Activated naive CD8-positive, alpha-beta T cell treated with anti-CD3 and anti-CD28 coated beads for 36 hours (primary cell): ENCODE results near the gene PPP1R1C. TPM values are rescaled to one million over a fixed set of nuclear protein-coding genes. Genes with fewer than 3 reads are reported as not detected.

ENCODE experiments used
- DNase-seq: peaks from one replicate; pipeline ENCODE4 v3.0.0; 2021
- H3K27ac Mint-ChIP-seq: one replicate; pipeline ENCODE4 v1.8.0; 2022; ENCODE audit warnings: mild to moderate bottlenecking, moderate library complexity, mixed read lengths
- H3K27me3 Mint-ChIP-seq: one replicate; pipeline ENCODE4 v1.8.0; 2022; ENCODE audit warnings: mild to moderate bottlenecking, mixed read lengths
- H3K36me3 Mint-ChIP-seq: one replicate; pipeline ENCODE4 v1.8.0; 2021; ENCODE audit warnings: mild to moderate bottlenecking, mixed read lengths
- H3K4me1 Mint-ChIP-seq: one replicate; pipeline ENCODE4 v1.8.0; 2021; ENCODE audit warnings: mixed read lengths
- H3K4me3 Mint-ChIP-seq: one replicate; pipeline ENCODE4 v1.8.0; 2022; ENCODE audit warnings: mild to moderate bottlenecking, moderate library complexity, mixed read lengths
- H3K9me3 Mint-ChIP-seq: one replicate; pipeline ENCODE4 v1.8.0; 2022; ENCODE audit warnings: mixed read lengths
- total RNA-seq, 2 experiments: library from RNA; stranded (reverse); gene quantifications; one replicate each; pipeline ENCODE4 v1.2.3, GENCODE V29; 2021

Gene PPP1R1C
- total RNA-seq, 2 experiments from 2014 or later, result not detected

- Mint-ChIP-seq H3K27ac (no peak overlapping the region), H3K9me3 (no peaks in the 10 kb centered on the region), H3K4me1 (no peaks in the 10 kb centered on the region), H3K36me3 (no peaks in the 10 kb centered on the region), H3K4me3 (no peak overlapping the region), H3K27me3 (peaks cover 18% of the 10 kb centered on the region)
- DNase-seq, result no peak
Observed at GRCh38 chr2:182057002-182057401, 71.3 kb downstream of the PPP1R1C start.

GRCh38 chr2:182058056-182058455, 72.4 kb downstream of the PPP1R1C start:
- H3K4me3 Mint-ChIP-seq, result no peak overlapping the region
- H3K27me3 Mint-ChIP-seq, result peaks cover 18% of the 10 kb centered on the region
- H3K27ac Mint-ChIP-seq, result no peak overlapping the region
- no peaks in the 10 kb centered on the region for H3K4me1 Mint-ChIP-seq
- H3K9me3 Mint-ChIP-seq, result no peaks in the 10 kb centered on the region
- DNase-seq, result no peak
- no peaks in the 10 kb centered on the region for H3K36me3 Mint-ChIP-seq

GRCh38 chr2:182061739-182062138, 76.1 kb downstream of the PPP1R1C start:
- Mint-ChIP-seq H3K4me3 (no peak overlapping the region), H3K27ac (no peak overlapping the region), H3K36me3 (no peaks in the 10 kb centered on the region), H3K4me1 (no peaks in the 10 kb centered on the region), H3K27me3 (peaks cover 8% of the 10 kb centered on the region), H3K9me3 (no peaks in the 10 kb centered on the region)
- no peak for DNase-seq

- no peaks in the 10 kb centered on the region for H3K9me3 Mint-ChIP-seq
Observed at GRCh38 chr2:182062329-182062972, 76.8 kb downstream of the PPP1R1C start.

GRCh38 chr2:182064019-182064778, 78.5 kb downstream of the PPP1R1C start:
- Mint-ChIP-seq H3K27me3 (peaks cover 3% of the 10 kb centered on the region), H3K4me3 (no peak overlapping the region)

More at GRCh38 chr2:182062329-182062972, 76.8 kb downstream of the PPP1R1C start:
- Mint-ChIP-seq H3K27ac (no peak overlapping the region), H3K4me1 (no peaks in the 10 kb centered on the region), H3K4me3 (no peak overlapping the region), H3K27me3 (peaks cover 8% of the 10 kb centered on the region), H3K36me3 (no peaks in the 10 kb centered on the region)
- no peak for DNase-seq

GRCh38 chr2:182066400-182067087, 80.9 kb downstream of the PPP1R1C start:
- no peak for DNase-seq
- H3K27ac Mint-ChIP-seq, result no peak overlapping the region
- H3K36me3 Mint-ChIP-seq, result no peaks in the 10 kb centered on the region
- no peak overlapping the region for H3K4me3 Mint-ChIP-seq
- no peaks in the 10 kb centered on the region for H3K9me3 Mint-ChIP-seq
- no peaks in the 10 kb centered on the region for H3K4me1 Mint-ChIP-seq
- H3K27me3 Mint-ChIP-seq, result no peaks in the 10 kb centered on the region

More at GRCh38 chr2:182064019-182064778, 78.5 kb downstream of the PPP1R1C start:
- Mint-ChIP-seq H3K36me3 (no peaks in the 10 kb centered on the region), H3K27ac (no peak overlapping the region), H3K9me3 (no peaks in the 10 kb centered on the region), H3K4me1 (no peaks in the 10 kb centered on the region)
- DNase-seq, result no peak

GRCh38 chr2:182067393-182067792, 81.7 kb downstream of the PPP1R1C start:
- no peak for DNase-seq
- Mint-ChIP-seq H3K4me3 (no peak overlapping the region), H3K4me1 (no peaks in the 10 kb centered on the region), H3K27ac (no peak overlapping the region), H3K9me3 (no peaks in the 10 kb centered on the region), H3K36me3 (no peaks in the 10 kb centered on the region), H3K27me3 (no peaks in the 10 kb centered on the region)

- Mint-ChIP-seq H3K9me3 (no peaks in the 10 kb centered on the region), H3K36me3 (no peaks in the 10 kb centered on the region)
Observed at GRCh38 chr2:182068811-182069210, 83.2 kb downstream of the PPP1R1C start.

GRCh38 chr2:182069416-182069815, 83.8 kb downstream of the PPP1R1C start:
- H3K27ac Mint-ChIP-seq, result no peak overlapping the region
- no peak for DNase-seq
- H3K4me3 Mint-ChIP-seq, result no peak overlapping the region
- H3K27me3 Mint-ChIP-seq, result peaks cover 1% of the 10 kb centered on the region
- H3K36me3 Mint-ChIP-seq, result no peaks in the 10 kb centered on the region
- no peaks in the 10 kb centered on the region for H3K4me1 Mint-ChIP-seq
- no peaks in the 10 kb centered on the region for H3K9me3 Mint-ChIP-seq

More at GRCh38 chr2:182068811-182069210, 83.2 kb downstream of the PPP1R1C start:
- Mint-ChIP-seq H3K4me3 (no peak overlapping the region), H3K27ac (no peak overlapping the region), H3K27me3 (no peaks in the 10 kb centered on the region), H3K4me1 (no peaks in the 10 kb centered on the region)
- no peak for DNase-seq

- Mint-ChIP-seq H3K36me3 (no peaks in the 10 kb centered on the region), H3K9me3 (no peaks in the 10 kb centered on the region), H3K27me3 (peaks cover 4% of the 10 kb centered on the region), H3K4me1 (no peaks in the 10 kb centered on the region), H3K4me3 (no peak overlapping the region), H3K27ac (no peak overlapping the region)
- DNase-seq, result no peak
Observed at GRCh38 chr2:182069908-182070307, 84.3 kb downstream of the PPP1R1C start.

GRCh38 chr2:182070736-182071135, 85.1 kb downstream of the PPP1R1C start:
- no peak for DNase-seq
- Mint-ChIP-seq H3K36me3 (no peaks in the 10 kb centered on the region), H3K27ac (no peak overlapping the region), H3K27me3 (peaks cover 4% of the 10 kb centered on the region), H3K4me3 (no peak overlapping the region), H3K9me3 (no peaks in the 10 kb centered on the region), H3K4me1 (no peaks in the 10 kb centered on the region)

GRCh38 chr2:182072861-182073260, 87.2 kb downstream of the PPP1R1C start:
- DNase-seq, result no peak
- Mint-ChIP-seq H3K4me1 (no peaks in the 10 kb centered on the region), H3K9me3 (no peaks in the 10 kb centered on the region), H3K36me3 (no peaks in the 10 kb centered on the region), H3K27ac (no peak overlapping the region), H3K27me3 (peaks cover 4% of the 10 kb centered on the region), H3K4me3 (no peak overlapping the region)

GRCh38 chr2:182073613-182074012, 88.0 kb downstream of the PPP1R1C start:
- Mint-ChIP-seq H3K9me3 (no peaks in the 10 kb centered on the region), H3K27me3 (peaks cover 4% of the 10 kb centered on the region)
- no peak for DNase-seq

GRCh38 chr2:182077023-182077422, 91.4 kb downstream of the PPP1R1C start:
- Mint-ChIP-seq H3K4me3 (no peak overlapping the region), H3K27ac (no peak overlapping the region), H3K27me3 (peaks cover 4% of the 10 kb centered on the region), H3K36me3 (no peaks in the 10 kb centered on the region), H3K4me1 (no peaks in the 10 kb centered on the region), H3K9me3 (no peaks in the 10 kb centered on the region)
- DNase-seq, result no peak

More at GRCh38 chr2:182073613-182074012, 88.0 kb downstream of the PPP1R1C start:
- Mint-ChIP-seq H3K4me3 (no peak overlapping the region), H3K27ac (no peak overlapping the region), H3K4me1 (no peaks in the 10 kb centered on the region), H3K36me3 (no peaks in the 10 kb centered on the region)

- no peak for DNase-seq
- H3K27me3 Mint-ChIP-seq, result peaks cover 4% of the 10 kb centered on the region
- no peaks in the 10 kb centered on the region for H3K36me3 Mint-ChIP-seq
- no peaks in the 10 kb centered on the region for H3K4me1 Mint-ChIP-seq
- H3K27ac Mint-ChIP-seq, result no peak overlapping the region
- H3K4me3 Mint-ChIP-seq, result no peak overlapping the region
- no peaks in the 10 kb centered on the region for H3K9me3 Mint-ChIP-seq
Observed at GRCh38 chr2:182077448-182078142, 91.9 kb downstream of the PPP1R1C start.
